Liver (tissue), 9 donors: ENCODE data around the gene PGD. TPM values are rescaled to one million over a fixed set of nuclear protein-coding genes. Genes with fewer than 3 reads are reported as not detected.

Experiments used
- DNase-seq: peaks from one replicate; pipeline ENCODE4 v3.0.0-alpha.2; 2017; ENCODE audit warnings: low spot score
- H3K27ac ChIP-seq, 2 donors: one replicate each; pipeline ENCODE4 v1.7.0; 2013; ENCODE audit warnings: inconsistent platforms in 2 of 2, low read length in 2 of 2, control low read depth in 1 of 2, low read depth in 1 of 2, mild to moderate bottlenecking in 1 of 2
- H3K27me3 ChIP-seq, 4 donors: one replicate each; pipeline versions ENCODE4 v1.6.1 to v1.7.0; 2013; ENCODE audit warnings: low read length in 3 of 4, inconsistent platforms in 1 of 4, mild to moderate bottlenecking in 1 of 4, moderate library complexity in 1 of 4; ENCODE audit not compliant: control insufficient read depth in 4 of 4, insufficient read depth in 4 of 4
- H3K36me3 ChIP-seq, 4 donors: one replicate each; pipeline versions ENCODE4 v1.6.1 to v1.7.0; 2013; ENCODE audit warnings: low read length in 3 of 4, mild to moderate bottlenecking in 3 of 4, low read depth in 1 of 4, moderate library complexity in 1 of 4; ENCODE audit not compliant: control insufficient read depth in 4 of 4, insufficient read depth in 3 of 4
- H3K4me1 ChIP-seq, 4 donors: one replicate each; pipeline versions ENCODE4 v1.6.1 to v1.7.0; 2013; ENCODE audit warnings: low read length in 3 of 4, mild to moderate bottlenecking in 3 of 4, moderate library complexity in 1 of 4; ENCODE audit not compliant: control insufficient read depth in 4 of 4, insufficient read depth in 4 of 4
- H3K4me3 ChIP-seq, 3 donors: one replicate each; pipeline versions ENCODE4 v1.6.1 to v1.7.0; 2013; ENCODE audit warnings: low read length in 3 of 3, control low read depth in 1 of 3, low read depth in 1 of 3, mild to moderate bottlenecking in 1 of 3
- H3K9ac ChIP-seq, 2 donors: one replicate each; pipeline ENCODE4 v1.7.0; 2013; ENCODE audit warnings: low read length in 2 of 2, mild to moderate bottlenecking in 2 of 2, moderate library complexity in 2 of 2, control low read depth in 1 of 2, low read depth in 1 of 2
- H3K9me3 ChIP-seq, 4 donors: one replicate each; pipeline versions ENCODE4 v1.6.1 to v1.7.0; 2013; ENCODE audit warnings: low read length in 3 of 4; ENCODE audit not compliant: control insufficient read depth in 4 of 4
- ATF3 ChIP-seq: IDR thresholded peaks from 2 replicates; pipeline ENCODE4 v1.6.1; 2016; ENCODE audit warnings: antibody characterized with exemption
- EGR1 ChIP-seq, 2 donors: IDR thresholded peaks; 2 replicates each; pipeline ENCODE4 v1.6.1; 2016 to 2018; ENCODE audit warnings: antibody characterized with exemption in 2 of 2, low read depth in 2 of 2
- FOXA1 ChIP-seq: IDR thresholded peaks from 2 replicates; pipeline ENCODE4 v1.6.1; 2016; ENCODE audit warnings: antibody characterized with exemption
- FOXA2 ChIP-seq: IDR thresholded peaks from 2 replicates; pipeline ENCODE4 v1.6.1; 2016; ENCODE audit warnings: antibody characterized with exemption
- GABPA ChIP-seq, 2 donors: IDR thresholded peaks in 1 of 2; conservative IDR thresholded peaks in 1 of 2; 2 replicates each; pipeline ENCODE4 v1.6.1; 2016; ENCODE audit warnings: antibody characterized with exemption in 2 of 2, mild to moderate bottlenecking in 1 of 2, moderate library complexity in 1 of 2
- HNF4A ChIP-seq, 2 donors: conservative IDR thresholded peaks; 2 replicates each; pipeline ENCODE4 v1.6.1; 2016; ENCODE audit warnings: antibody characterized with exemption in 2 of 2, mild to moderate bottlenecking in 2 of 2
- JUND ChIP-seq, 2 donors: IDR thresholded peaks; 2 replicates each; pipeline ENCODE4 v1.6.1; 2016; ENCODE audit warnings: antibody characterized with exemption in 2 of 2
- NR2F2 ChIP-seq: IDR thresholded peaks from 2 replicates; pipeline ENCODE4 v1.6.1; 2016; ENCODE audit warnings: antibody characterized with exemption
- RAD21 ChIP-seq, 2 donors: IDR thresholded peaks; 2 replicates each; pipeline ENCODE4 v1.6.1; 2016; ENCODE audit warnings: antibody characterized with exemption in 2 of 2, mild to moderate bottlenecking in 2 of 2
- RXRA ChIP-seq, 2 donors: IDR thresholded peaks; 2 replicates each; pipeline ENCODE4 v1.6.1; 2017 to 2018; ENCODE audit warnings: antibody characterized with exemption in 2 of 2, mild to moderate bottlenecking in 1 of 2
- SP1 ChIP-seq: IDR thresholded peaks from 2 replicates; pipeline ENCODE4 v1.6.1; 2018; ENCODE audit warnings: antibody characterized with exemption, mild to moderate bottlenecking
- TAF1 ChIP-seq: conservative IDR thresholded peaks from 2 replicates; pipeline ENCODE4 v1.6.1; 2016; ENCODE audit warnings: antibody characterized with exemption, mild to moderate bottlenecking
- YY1 ChIP-seq: IDR thresholded peaks from 2 replicates; pipeline ENCODE4 v1.6.1; 2016; ENCODE audit warnings: antibody characterized with exemption, mild to moderate bottlenecking
- ZBTB33 ChIP-seq: IDR thresholded peaks from 2 replicates; pipeline ENCODE4 v1.6.1; 2016; ENCODE audit warnings: antibody characterized with exemption
- WGBS: extraction: QIAGEN DNeasy Blood & Tissue Kit; methylation state at CpG from one replicate; pipeline ENCODE4 v1.1.7; 2013; 5-methylcytosine and 5-hydroxymethylcytosine counted together
- polyA plus RNA-seq, 2 donors: library from polyadenylated mRNA; stranded (reverse) in 1 of 2; unstranded in 1 of 2; fragments of 200-250 nt in 1 of 2; fragments of >200 nt in 1 of 2; fragmentation: Nextera tagmentation in 1 of 2; extraction: Ambion mirVana in 1 of 2; gene quantifications; one replicate each; pipeline versions ENCODE4 v1.2.1 to v1.2.3, GENCODE V29; 2013 to 2015
- total RNA-seq, 2 donors: library from RNA; depleted of rRNA; stranded (reverse); fragments of >200 nt; gene quantifications; one replicate each; pipeline ENCODE4 v1.2.3, GENCODE V29; 2014
- TF ChIP-seq, protein P1 (sequence below): IDR thresholded peaks from 2 replicates; pipeline ENCODE4 v1.6.1; 2016; ENCODE audit warnings: antibody characterized with exemption, mild to moderate bottlenecking
- TF ChIP-seq, protein P2 (sequence below): fragments of 150-350 bp; IDR thresholded peaks from 2 replicates; pipeline ENCODE4 v1.5.1; 2017; ENCODE audit warnings: improper control_type of control experiment, low read depth, low read length; ENCODE audit not compliant: missing input control
- TF ChIP-seq, protein P3 (sequence below): IDR thresholded peaks from 2 replicates; pipeline ENCODE4 v1.6.1; 2016; ENCODE audit warnings: antibody characterized with exemption
- donor health status: healthy.
- donor health status: healthy.
- donor health status: healthy.
- donor health status: healthy.
- donor health status: healthy.

Gene PGD
- total and polyA plus RNA-seq, 4 donors: 45.9 to 112 (median 70.7) TPM

DNA sequence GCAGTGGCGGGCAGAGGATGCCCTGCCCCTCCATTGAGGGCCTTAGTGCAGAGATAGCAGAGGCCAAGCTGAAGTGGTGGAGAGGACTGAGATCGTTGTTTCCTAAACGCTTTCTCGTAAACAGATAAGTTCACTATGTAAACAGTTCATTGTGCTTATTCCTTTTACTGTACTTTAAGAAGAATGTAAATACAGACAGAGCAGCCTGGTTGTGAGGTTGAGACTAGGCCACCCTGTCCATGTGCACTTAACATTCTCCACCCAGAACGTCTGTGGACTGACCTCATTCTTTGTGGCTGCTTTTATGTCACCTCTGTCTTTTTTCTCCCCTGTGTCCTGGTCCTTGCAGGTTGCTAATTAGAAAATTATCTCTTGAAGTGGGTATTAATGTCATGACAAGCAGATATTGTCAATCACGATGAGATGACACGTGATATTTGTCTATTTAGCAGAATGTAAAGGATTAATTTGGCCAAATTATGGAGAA, 39.9 kb downstream of the PGD start:
- 70% methylated on average over 7 of the region's 7 CpGs for WGBS
- no peak for DNase-seq
- Histone ChIP-seq H3K9me3 (no peaks in the 10 kb centered on the region), H3K27ac (no peak overlapping the region), H3K36me3 (peaks cover 0 to 6% (median under 1%) of the 10 kb centered on the region in 4 donors), H3K4me1 (no peaks in the 10 kb centered on the region), H3K9ac (no peak overlapping the region), H3K4me3 (no peak overlapping the region), H3K27me3 (no peaks in the 10 kb centered on the region)
- no peak for TF ChIP-seq RAD21 (IDR thresholded peaks at IDR 0.05)
- TF ChIP-seq, protein P1, sequence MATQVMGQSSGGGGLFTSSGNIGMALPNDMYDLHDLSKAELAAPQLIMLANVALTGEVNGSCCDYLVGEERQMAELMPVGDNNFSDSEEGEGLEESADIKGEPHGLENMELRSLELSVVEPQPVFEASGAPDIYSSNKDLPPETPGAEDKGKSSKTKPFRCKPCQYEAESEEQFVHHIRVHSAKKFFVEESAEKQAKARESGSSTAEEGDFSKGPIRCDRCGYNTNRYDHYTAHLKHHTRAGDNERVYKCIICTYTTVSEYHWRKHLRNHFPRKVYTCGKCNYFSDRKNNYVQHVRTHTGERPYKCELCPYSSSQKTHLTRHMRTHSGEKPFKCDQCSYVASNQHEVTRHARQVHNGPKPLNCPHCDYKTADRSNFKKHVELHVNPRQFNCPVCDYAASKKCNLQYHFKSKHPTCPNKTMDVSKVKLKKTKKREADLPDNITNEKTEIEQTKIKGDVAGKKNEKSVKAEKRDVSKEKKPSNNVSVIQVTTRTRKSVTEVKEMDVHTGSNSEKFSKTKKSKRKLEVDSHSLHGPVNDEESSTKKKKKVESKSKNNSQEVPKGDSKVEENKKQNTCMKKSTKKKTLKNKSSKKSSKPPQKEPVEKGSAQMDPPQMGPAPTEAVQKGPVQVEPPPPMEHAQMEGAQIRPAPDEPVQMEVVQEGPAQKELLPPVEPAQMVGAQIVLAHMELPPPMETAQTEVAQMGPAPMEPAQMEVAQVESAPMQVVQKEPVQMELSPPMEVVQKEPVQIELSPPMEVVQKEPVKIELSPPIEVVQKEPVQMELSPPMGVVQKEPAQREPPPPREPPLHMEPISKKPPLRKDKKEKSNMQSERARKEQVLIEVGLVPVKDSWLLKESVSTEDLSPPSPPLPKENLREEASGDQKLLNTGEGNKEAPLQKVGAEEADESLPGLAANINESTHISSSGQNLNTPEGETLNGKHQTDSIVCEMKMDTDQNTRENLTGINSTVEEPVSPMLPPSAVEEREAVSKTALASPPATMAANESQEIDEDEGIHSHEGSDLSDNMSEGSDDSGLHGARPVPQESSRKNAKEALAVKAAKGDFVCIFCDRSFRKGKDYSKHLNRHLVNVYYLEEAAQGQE: no peak
- TF ChIP-seq GABPA (IDR thresholded peaks at IDR 0.05 in 1 of 2, conservative IDR thresholded peaks at IDR 0.05 in 1 of 2): no peak
- no peak for TF ChIP-seq RXRA (IDR thresholded peaks at IDR 0.05)
- TF ChIP-seq FOXA1: no peak
- no peak for TF ChIP-seq FOXA2
- no peak for TF ChIP-seq TAF1
- no peak for TF ChIP-seq HNF4A (conservative IDR thresholded peaks at IDR 0.05)
- TF ChIP-seq ATF3: no peak
- no peak for TF ChIP-seq YY1
- no peak for TF ChIP-seq JUND (IDR thresholded peaks at IDR 0.05)
- no peak for TF ChIP-seq NR2F2
- no peak for TF ChIP-seq SP1
- no peak for TF ChIP-seq EGR1 (IDR thresholded peaks at IDR 0.05; ENCODE audit: low read depth in 2 of 2)

DNA sequence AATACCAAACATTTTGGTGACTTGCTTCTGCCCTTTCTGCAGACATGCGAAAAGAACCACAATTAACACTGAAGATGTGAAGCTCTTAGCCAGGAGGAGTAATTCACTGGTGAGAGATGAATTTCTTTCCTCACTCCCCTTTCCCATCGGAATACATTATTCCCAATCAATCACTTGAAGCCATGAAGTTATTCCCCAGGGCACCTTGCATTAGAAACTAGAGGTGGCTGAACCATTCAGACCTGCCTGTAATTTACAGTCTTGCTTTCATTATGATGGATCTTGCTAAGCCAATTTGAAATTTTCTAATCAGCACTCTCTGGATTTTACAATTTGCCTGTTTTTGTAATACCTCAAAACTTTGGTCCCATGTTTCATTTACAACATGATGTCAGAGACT, 41.4 kb downstream of the PGD start:
- Histone ChIP-seq H3K36me3 (peaks cover 0 to 5% (median 1%) of the 10 kb centered on the region in 4 donors), H3K9ac (no peak overlapping the region), H3K9me3 (no peaks in the 10 kb centered on the region), H3K4me3 (no peak overlapping the region), H3K27me3 (no peaks in the 10 kb centered on the region), H3K27ac (no peak overlapping the region), H3K4me1 (no peaks in the 10 kb centered on the region)
- no peak for DNase-seq
- TF ChIP-seq ZBTB33 (no peak), YY1 (no peak), NR2F2 (no peak), SP1 (no peak), GABPA (IDR thresholded peaks at IDR 0.05 in 1 of 2, conservative IDR thresholded peaks at IDR 0.05 in 1 of 2) (no peak), FOXA1 (no peak)
- TF ChIP-seq, protein P2, sequence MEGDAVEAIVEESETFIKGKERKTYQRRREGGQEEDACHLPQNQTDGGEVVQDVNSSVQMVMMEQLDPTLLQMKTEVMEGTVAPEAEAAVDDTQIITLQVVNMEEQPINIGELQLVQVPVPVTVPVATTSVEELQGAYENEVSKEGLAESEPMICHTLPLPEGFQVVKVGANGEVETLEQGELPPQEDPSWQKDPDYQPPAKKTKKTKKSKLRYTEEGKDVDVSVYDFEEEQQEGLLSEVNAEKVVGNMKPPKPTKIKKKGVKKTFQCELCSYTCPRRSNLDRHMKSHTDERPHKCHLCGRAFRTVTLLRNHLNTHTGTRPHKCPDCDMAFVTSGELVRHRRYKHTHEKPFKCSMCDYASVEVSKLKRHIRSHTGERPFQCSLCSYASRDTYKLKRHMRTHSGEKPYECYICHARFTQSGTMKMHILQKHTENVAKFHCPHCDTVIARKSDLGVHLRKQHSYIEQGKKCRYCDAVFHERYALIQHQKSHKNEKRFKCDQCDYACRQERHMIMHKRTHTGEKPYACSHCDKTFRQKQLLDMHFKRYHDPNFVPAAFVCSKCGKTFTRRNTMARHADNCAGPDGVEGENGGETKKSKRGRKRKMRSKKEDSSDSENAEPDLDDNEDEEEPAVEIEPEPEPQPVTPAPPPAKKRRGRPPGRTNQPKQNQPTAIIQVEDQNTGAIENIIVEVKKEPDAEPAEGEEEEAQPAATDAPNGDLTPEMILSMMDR: no peak
- TF ChIP-seq, protein P3, sequence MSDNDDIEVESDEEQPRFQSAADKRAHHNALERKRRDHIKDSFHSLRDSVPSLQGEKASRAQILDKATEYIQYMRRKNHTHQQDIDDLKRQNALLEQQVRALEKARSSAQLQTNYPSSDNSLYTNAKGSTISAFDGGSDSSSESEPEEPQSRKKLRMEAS: no peak
- WGBS: 93% methylated on average over 2 of the region's 2 CpGs
